ENCODE results near the gene GADL1. TPM values are rescaled to one million over a fixed set of nuclear protein-coding genes. Genes with fewer than 3 reads are reported as not detected.

Gene GADL1
- polyA plus RNA-seq, 4 donors, result 0.09 TPM; not detected in 3

DNA sequence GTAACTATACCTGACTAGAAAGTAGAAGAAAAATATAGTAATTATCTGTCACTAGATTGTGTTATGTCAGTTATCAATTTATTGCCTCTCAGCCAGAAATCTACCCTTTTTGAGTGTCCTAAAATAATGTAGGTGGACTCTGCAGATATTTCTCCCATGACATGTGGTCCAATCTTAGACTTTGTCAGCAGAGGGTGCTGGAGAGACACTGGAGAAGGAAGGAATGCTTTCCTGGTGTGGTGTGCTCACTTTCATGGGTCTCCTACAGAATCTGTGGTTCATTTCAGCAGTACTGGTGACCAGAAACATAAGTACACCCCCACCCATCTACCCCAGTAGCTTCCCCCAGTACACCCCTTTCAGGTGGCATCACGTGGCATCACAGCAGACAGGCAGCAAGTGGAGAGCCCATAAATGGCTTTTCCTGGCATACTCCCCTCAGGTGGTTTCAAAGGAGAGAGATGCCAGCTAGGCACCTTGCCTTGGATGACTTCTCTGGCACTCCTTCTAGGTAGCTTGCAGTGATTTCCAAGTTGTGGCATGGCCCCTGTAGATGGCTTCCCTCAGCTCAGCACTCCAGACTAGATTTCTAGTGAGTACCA is 114.7 kb downstream of the GADL1 start:
- Histone ChIP-seq H3K4me3 (ENCODE audit: low read depth in 1 of 3, low read length in 3 of 3) (no peak overlapping the region), H3K27ac (ENCODE audit: low read depth in 1 of 3, low read length in 2 of 3) (no peak overlapping the region), H3K4me1 (ENCODE audit: control insufficient read depth in 3 of 3, insufficient read depth in 2 of 3, low read depth in 1 of 3, low read length in 2 of 3) (no peaks in the 10 kb centered on the region), H3K27me3 (ENCODE audit: control insufficient read depth in 3 of 3, insufficient read depth in 3 of 3, low read length in 3 of 3) (peaks cover 0 to 4% (median 1%) of the 10 kb centered on the region in 3 donors), H3K36me3 (ENCODE audit: control insufficient read depth in 3 of 3, insufficient read depth in 2 of 3, low read depth in 1 of 3, low read length in 3 of 3) (no peaks in the 10 kb centered on the region), H3K9me3 (ENCODE audit: control insufficient read depth in 2 of 2, insufficient read depth in 1 of 2, low read depth in 1 of 2, low read length in 1 of 2) (peaks cover 0 to 5% of the 10 kb centered on the region in 2 donors)
- peak; percentile 19 to 41 for DNase-seq
- 67 to 72% (median 68%) methylated on average over 1 of the region's 1 CpG for WGBS, 3 donors
- FAIRE-seq, result no peak

DNA sequence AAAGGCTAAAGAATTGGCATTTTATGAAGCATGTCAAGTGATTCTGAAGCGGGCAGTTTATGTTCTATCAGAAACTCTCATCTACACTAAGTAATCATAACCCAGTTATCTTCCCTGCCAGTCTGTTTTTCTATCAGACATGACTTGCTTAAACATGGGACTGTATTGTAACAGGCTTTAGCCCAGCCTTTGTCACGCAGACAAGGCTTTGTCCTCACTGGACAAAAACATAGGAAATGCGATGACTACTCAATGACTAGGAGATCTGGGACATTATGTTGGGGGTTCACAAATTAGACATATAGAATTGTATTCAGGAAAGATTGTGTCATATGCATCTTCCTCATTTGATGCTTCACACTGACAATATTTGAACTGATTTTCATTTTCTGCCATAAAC is 115.5 kb downstream of the GADL1 start:
- peaks cover 0 to 4% (median 1%) of the 10 kb centered on the region in 3 donors for H3K27me3 ChIP-seq (ENCODE audit: control insufficient read depth in 3 of 3, insufficient read depth in 3 of 3, low read length in 3 of 3)
- FAIRE-seq, result no peak

DNA sequence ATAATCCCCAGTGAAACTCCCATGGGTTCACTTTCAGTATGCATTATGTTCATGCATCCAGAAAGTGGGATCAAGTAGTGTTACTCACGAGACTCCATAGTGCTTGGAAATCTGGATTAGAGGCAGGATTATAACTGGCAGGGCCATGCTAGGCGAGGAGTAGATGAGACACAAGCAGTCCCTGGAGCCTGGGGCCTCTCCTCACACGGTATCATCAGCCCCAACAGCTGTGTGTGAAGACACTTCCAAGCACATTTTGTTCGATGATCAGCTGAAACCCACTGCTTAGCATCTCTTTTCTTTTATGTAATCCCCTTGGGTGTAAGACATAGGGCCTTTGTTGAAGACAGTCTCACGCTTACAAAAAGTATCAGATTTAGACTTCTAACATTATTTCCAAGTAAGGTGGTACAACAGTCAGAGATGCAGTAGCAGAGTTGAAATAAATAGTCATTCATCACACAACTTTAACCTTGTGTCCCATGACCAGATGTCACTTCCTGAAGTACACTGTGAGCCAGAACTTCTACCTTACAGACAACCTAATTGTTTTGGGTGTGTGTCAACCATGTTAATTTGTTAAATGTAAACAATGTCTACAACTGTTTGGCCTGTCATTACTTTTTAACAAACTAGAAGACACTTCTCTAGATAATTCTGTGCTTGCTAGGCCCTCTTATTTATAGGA is 116.9 kb downstream of the GADL1 start:
- no peak overlapping the region for H3K27ac ChIP-seq (ENCODE audit: low read depth in 1 of 3, low read length in 2 of 3)
- FAIRE-seq (no peak), DNase-seq (no peak)
- WGBS, 3 donors, result 80 to 88% (median 81%) methylated on average over 5 of the region's 5 CpGs
- peaks cover 0 to 4% (median 1%) of the 10 kb centered on the region in 3 donors for H3K27me3 ChIP-seq (ENCODE audit: control insufficient read depth in 3 of 3, insufficient read depth in 3 of 3, low read length in 3 of 3)
- no peaks in the 10 kb centered on the region for H3K36me3 ChIP-seq (ENCODE audit: control insufficient read depth in 3 of 3, insufficient read depth in 2 of 3, low read depth in 1 of 3, low read length in 3 of 3)
- H3K4me1 ChIP-seq (ENCODE audit: control insufficient read depth in 3 of 3, insufficient read depth in 2 of 3, low read depth in 1 of 3, low read length in 2 of 3), result no peaks in the 10 kb centered on the region
- H3K4me3 ChIP-seq (ENCODE audit: low read depth in 1 of 3, low read length in 3 of 3), result no peak overlapping the region
- H3K9me3 ChIP-seq (ENCODE audit: control insufficient read depth in 2 of 2, insufficient read depth in 1 of 2, low read depth in 1 of 2, low read length in 1 of 2), result peaks cover 0 to 5% of the 10 kb centered on the region in 2 donors

More for the DNA sequence above, 115.5 kb downstream of the GADL1 start:
- Histone ChIP-seq H3K36me3 (ENCODE audit: control insufficient read depth in 3 of 3, insufficient read depth in 2 of 3, low read depth in 1 of 3, low read length in 3 of 3) (no peaks in the 10 kb centered on the region), H3K4me1 (ENCODE audit: control insufficient read depth in 3 of 3, insufficient read depth in 2 of 3, low read depth in 1 of 3, low read length in 2 of 3) (no peaks in the 10 kb centered on the region), H3K9me3 (ENCODE audit: control insufficient read depth in 2 of 2, insufficient read depth in 1 of 2, low read depth in 1 of 2, low read length in 1 of 2) (peaks cover 0 to 5% of the 10 kb centered on the region in 2 donors), H3K4me3 (ENCODE audit: low read depth in 1 of 3, low read length in 3 of 3) (no peak overlapping the region), H3K27ac (ENCODE audit: low read depth in 1 of 3, low read length in 2 of 3) (no peak overlapping the region)
- DNase-seq, result no peak
- WGBS, 3 donors, result 88 to 92% (median 90%) methylated on average over 3 of the region's 3 CpGs

DNA sequence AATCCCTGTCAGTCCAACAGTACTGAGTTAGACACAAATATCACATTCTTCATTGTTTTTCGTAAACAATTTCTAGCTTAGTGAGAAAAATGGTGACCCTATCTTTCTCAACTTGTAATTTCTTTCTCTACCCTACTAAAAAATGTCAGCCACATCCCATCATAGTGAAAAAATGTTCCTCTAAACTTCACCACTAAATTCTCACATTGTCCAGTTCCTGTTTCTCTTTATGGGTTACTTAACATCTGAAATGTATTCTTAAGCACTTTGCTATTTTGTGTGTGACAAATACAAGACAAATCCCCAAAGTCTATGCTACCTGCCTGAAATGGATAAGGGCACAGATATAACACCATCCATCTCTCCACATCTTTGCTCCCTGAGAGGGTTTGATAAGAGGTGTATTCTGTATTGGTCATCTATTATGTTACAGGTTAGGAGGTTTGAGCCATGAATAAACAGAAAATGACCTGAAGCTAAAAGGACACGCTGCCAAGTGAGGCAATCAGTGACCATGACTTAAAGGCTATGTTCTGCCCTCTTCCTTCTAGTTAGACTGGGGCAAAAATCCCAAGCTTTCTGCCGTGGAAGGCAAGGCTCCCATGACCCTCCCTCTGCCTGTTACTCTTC is 118.2 kb downstream of the GADL1 start:
- WGBS, 3 donors, result 57 to 76% (median 72%) methylated on average over 3 of the region's 3 CpGs
- Histone ChIP-seq H3K9me3 (ENCODE audit: control insufficient read depth in 2 of 2, insufficient read depth in 1 of 2, low read depth in 1 of 2, low read length in 1 of 2) (peaks cover 0 to 5% of the 10 kb centered on the region in 2 donors), H3K27ac (ENCODE audit: low read depth in 1 of 3, low read length in 2 of 3) (no peak overlapping the region), H3K4me1 (ENCODE audit: control insufficient read depth in 3 of 3, insufficient read depth in 2 of 3, low read depth in 1 of 3, low read length in 2 of 3) (no peaks in the 10 kb centered on the region), H3K4me3 (ENCODE audit: low read depth in 1 of 3, low read length in 3 of 3) (no peak overlapping the region), H3K27me3 (ENCODE audit: control insufficient read depth in 3 of 3, insufficient read depth in 3 of 3, low read length in 3 of 3) (peaks cover 0 to 4% (median 1%) of the 10 kb centered on the region in 3 donors), H3K36me3 (ENCODE audit: control insufficient read depth in 3 of 3, insufficient read depth in 2 of 3, low read depth in 1 of 3, low read length in 3 of 3) (no peaks in the 10 kb centered on the region)
- FAIRE-seq, result no peak
- no peak for DNase-seq

DNA sequence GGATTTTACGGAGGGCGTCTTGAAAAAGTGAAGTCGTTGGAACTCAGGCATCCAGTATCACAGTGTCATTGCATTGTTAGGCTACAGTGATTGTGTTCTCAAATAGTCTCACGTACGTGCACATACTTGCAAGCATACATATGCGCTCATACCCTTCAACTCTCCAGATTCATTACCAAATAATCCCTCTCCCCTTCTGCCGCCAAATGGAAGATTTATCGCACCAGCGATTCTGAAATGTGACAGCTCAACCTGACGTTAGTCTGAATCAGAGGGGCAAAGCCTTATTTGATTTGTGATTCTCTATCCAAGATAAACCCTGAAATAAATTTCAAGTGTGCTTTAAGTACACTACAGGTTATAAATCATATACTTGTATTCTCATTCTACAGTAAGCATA is 119.4 kb downstream of the GADL1 start:
- whole genome bisulfite sequencing, 3 donors, result 76 to 88% (median 81%) methylated on average over 10 of the region's 10 CpGs
- DNase-seq (no peak), FAIRE-seq (no peak)
- peaks cover 0 to 4% of the 10 kb centered on the region in 2 donors for H3K9me3 ChIP-seq (ENCODE audit: control insufficient read depth in 2 of 2, insufficient read depth in 1 of 2, low read depth in 1 of 2, low read length in 1 of 2)
- H3K27ac ChIP-seq (ENCODE audit: low read depth in 1 of 3, low read length in 2 of 3), result no peak overlapping the region
- no peaks in the 10 kb centered on the region for H3K36me3 ChIP-seq (ENCODE audit: control insufficient read depth in 3 of 3, insufficient read depth in 2 of 3, low read depth in 1 of 3, low read length in 3 of 3)
- H3K4me1 ChIP-seq (ENCODE audit: control insufficient read depth in 3 of 3, insufficient read depth in 2 of 3, low read depth in 1 of 3, low read length in 2 of 3), result no peaks in the 10 kb centered on the region
- peaks cover 0 to 2% (median 1%) of the 10 kb centered on the region in 3 donors for H3K27me3 ChIP-seq (ENCODE audit: control insufficient read depth in 3 of 3, insufficient read depth in 3 of 3, low read length in 3 of 3)
- H3K4me3 ChIP-seq (ENCODE audit: low read depth in 1 of 3, low read length in 3 of 3), result no peak overlapping the region

DNA sequence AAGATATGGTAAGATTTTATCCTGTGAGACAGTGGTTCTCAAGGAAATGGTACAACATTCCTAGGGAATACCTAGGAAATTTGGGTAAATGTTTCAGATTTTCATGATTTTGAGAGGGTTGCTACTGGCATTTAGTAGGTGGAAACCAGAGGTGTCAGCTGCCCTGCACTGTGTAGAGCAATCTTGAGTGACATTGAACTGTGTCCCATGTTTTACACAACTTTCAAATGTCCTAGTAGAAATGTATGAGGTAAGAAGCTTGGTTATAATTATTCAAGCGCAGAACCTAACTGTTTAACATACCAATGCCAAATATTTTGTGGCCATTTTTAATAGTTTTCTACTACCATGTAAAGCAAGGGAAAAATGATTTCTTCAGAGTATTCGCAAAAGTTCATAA is 120.4 kb downstream of the GADL1 start:
- no peak for DNase-seq
- Histone ChIP-seq H3K27ac (ENCODE audit: low read depth in 1 of 3, low read length in 2 of 3) (no peak overlapping the region), H3K4me1 (ENCODE audit: control insufficient read depth in 3 of 3, insufficient read depth in 2 of 3, low read depth in 1 of 3, low read length in 2 of 3) (no peaks in the 10 kb centered on the region), H3K27me3 (ENCODE audit: control insufficient read depth in 3 of 3, insufficient read depth in 3 of 3, low read length in 3 of 3) (no peaks in the 10 kb centered on the region), H3K36me3 (ENCODE audit: control insufficient read depth in 3 of 3, insufficient read depth in 2 of 3, low read depth in 1 of 3, low read length in 3 of 3) (no peaks in the 10 kb centered on the region), H3K4me3 (ENCODE audit: low read depth in 1 of 3, low read length in 3 of 3) (no peak overlapping the region), H3K9me3 (ENCODE audit: control insufficient read depth in 2 of 2, insufficient read depth in 1 of 2, low read depth in 1 of 2, low read length in 1 of 2) (no peaks in the 10 kb centered on the region)
- 94 to 98% (median 97%) methylated on average over 2 of the region's 2 CpGs for WGBS, 3 donors
- no peak for FAIRE-seq

DNA sequence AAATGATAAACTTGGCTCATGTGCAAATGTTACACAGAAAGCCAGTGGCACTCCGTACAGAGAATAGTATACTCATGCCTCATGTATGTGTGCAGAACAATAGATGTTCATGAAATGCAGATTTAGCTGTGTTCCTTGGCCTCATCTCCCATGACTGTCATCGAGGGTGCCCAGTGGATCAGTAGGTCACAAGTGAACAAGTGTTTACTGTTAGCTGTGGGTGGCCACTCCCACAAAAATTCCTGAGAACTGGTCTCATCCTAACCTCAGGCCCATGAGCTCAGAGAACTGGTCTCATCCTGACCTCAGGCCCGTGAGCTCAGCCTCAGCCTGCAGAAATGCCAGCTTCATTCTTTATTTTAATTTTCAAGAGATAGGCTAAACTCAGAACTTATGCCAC is 124.1 kb downstream of the GADL1 start:
- DNase-seq, result peak in 1 of 2 donors; percentile 33
- Histone ChIP-seq H3K27me3 (ENCODE audit: control insufficient read depth in 3 of 3, insufficient read depth in 3 of 3, low read length in 3 of 3) (no peaks in the 10 kb centered on the region), H3K4me3 (ENCODE audit: low read depth in 1 of 3, low read length in 3 of 3) (no peak overlapping the region), H3K4me1 (ENCODE audit: control insufficient read depth in 3 of 3, insufficient read depth in 2 of 3, low read depth in 1 of 3, low read length in 2 of 3) (no peaks in the 10 kb centered on the region), H3K9me3 (ENCODE audit: control insufficient read depth in 2 of 2, insufficient read depth in 1 of 2, low read depth in 1 of 2, low read length in 1 of 2) (no peaks in the 10 kb centered on the region), H3K36me3 (ENCODE audit: control insufficient read depth in 3 of 3, insufficient read depth in 2 of 3, low read depth in 1 of 3, low read length in 3 of 3) (no peaks in the 10 kb centered on the region), H3K27ac (ENCODE audit: low read depth in 1 of 3, low read length in 2 of 3) (no peak overlapping the region)
- WGBS, 3 donors, result 55 to 63% (median 57%) methylated on average over 3 of the region's 3 CpGs
- FAIRE-seq, result no peak

DNA sequence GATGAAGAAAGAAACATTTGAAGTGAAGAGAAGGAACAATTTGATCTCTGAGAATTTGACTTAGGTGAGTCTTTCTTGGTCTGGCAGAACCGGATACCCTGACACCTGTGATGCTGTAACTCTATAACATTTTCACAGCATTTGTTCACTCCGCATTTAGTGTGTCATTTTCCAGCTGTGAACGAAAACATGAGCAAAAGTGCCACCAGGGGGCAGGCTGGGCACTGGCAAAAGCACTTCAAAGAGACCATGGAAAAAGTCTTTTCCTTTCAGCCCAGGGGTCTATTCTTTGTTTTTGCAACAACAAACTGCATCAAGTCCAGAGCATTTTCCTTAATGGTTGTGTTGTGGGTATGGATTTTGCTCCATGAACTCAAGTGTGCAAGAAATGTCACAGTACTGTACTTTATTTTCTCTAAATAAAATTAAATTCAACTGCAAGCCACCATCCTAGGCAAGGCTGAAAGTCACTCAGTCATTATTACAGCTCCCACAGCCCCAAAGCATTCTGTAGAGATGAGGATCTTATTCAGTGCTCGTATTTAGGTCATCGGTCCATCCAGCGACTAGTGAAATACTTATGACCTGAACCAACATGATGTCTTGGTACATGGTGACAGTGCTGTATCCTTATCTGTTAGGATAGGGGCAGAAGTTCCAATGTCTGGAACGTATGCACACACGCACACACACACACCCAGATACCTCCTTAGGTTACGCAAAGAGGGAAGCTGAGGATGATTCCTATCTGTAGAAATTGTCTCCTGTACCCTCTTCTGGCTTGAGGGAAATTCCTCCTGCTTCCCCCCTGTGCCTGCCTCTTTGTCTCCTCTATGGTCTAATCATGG is 125.5 kb downstream of the GADL1 start:
- H3K4me1 ChIP-seq (ENCODE audit: control insufficient read depth in 3 of 3, insufficient read depth in 2 of 3, low read depth in 1 of 3, low read length in 2 of 3), result no peaks in the 10 kb centered on the region
- WGBS, 3 donors, result 55 to 63% (median 59%) methylated on average over 9 of the region's 9 CpGs
- no peaks in the 10 kb centered on the region for H3K36me3 ChIP-seq (ENCODE audit: control insufficient read depth in 3 of 3, insufficient read depth in 2 of 3, low read depth in 1 of 3, low read length in 3 of 3)
- peak; percentile 47 to 73 for DNase-seq
- H3K27ac ChIP-seq (ENCODE audit: low read depth in 1 of 3, low read length in 2 of 3), result no peak overlapping the region
- no peaks in the 10 kb centered on the region for H3K9me3 ChIP-seq (ENCODE audit: control insufficient read depth in 2 of 2, insufficient read depth in 1 of 2, low read depth in 1 of 2, low read length in 1 of 2)
- no peaks in the 10 kb centered on the region for H3K27me3 ChIP-seq (ENCODE audit: control insufficient read depth in 3 of 3, insufficient read depth in 3 of 3, low read length in 3 of 3)
- H3K4me3 ChIP-seq (ENCODE audit: low read depth in 1 of 3, low read length in 3 of 3), result no peak overlapping the region
- no peak for FAIRE-seq
